T-helper 2 cell treated with Interferon-gamma antibody and Interleukin-4, amounts not matched to agents 100 ng/mL and 5 ng/mL, for 36 hours (primary cell): Measurements from ENCODE around the gene DPH5. TPM values are rescaled to one million over a fixed set of nuclear protein-coding genes. Genes with fewer than 3 reads are reported as not detected.

Experiments used
- intact Hi-C: fragments of 100-400 bp; cut with micrococcal nuclease; formaldehyde crosslinking; loops from one replicate; pipeline ENCODE4 v1.15.1; 2023
- total RNA-seq: library from RNA; stranded (reverse); gene quantifications from 2 replicates; pipeline ENCODE4 v1.2.3, GENCODE V29; 2022

DPH5 gene, protein sequence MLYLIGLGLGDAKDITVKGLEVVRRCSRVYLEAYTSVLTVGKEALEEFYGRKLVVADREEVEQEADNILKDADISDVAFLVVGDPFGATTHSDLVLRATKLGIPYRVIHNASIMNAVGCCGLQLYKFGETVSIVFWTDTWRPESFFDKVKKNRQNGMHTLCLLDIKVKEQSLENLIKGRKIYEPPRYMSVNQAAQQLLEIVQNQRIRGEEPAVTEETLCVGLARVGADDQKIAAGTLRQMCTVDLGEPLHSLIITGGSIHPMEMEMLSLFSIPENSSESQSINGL
- 34.5 and 39.7 TPM in 2 replicates for total RNA-seq

DNA sequence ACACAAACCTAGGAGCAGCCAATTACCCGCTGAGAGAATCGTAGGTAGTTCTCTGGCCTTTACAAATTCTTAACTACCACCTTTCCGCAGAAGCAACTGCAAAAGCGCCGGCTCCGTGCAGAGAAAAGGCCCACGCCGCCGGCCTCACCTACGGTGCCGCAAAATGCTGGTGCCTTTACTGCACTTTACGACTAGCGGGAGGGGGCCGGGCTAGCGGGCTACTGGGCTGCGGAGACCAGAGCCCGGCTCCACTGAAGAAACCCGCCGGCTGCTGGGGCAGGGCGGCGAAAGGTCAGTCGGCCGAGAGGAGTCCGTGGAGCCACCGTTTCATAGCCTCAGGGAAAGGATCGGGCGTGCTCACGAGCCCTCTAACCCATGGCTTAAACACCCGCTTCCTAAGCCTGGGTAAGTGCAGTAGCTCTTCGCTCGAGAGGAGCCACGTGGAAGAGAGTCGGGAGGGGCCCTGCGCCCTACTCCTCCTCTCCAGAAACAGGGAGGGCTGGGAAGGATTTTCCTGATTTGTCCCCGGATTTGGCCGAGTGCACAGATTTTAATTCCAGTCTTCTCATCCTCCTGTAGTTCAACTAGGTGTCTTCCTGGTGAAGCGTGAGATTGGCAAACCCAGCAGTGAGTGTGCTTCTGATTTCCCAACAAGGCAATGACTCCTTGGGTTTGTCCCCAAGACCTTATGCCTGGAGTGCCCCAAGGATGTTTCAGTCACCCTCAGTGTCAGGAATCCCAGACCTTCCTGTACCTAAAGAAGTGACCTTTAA is at the start of gene DPH5:
Gene DPH5, minus strand, starts transcription at position 128 of the 773 bp plus-strand sequence. CDS start 341 bp downstream, outside the sequence.
- intact Hi-C loops: loop anchor here (1.0 to 5.0 kb wide), 9 partner anchors 19 to 261 kb away; no protein-coding TSS in a partner anchor

DNA sequence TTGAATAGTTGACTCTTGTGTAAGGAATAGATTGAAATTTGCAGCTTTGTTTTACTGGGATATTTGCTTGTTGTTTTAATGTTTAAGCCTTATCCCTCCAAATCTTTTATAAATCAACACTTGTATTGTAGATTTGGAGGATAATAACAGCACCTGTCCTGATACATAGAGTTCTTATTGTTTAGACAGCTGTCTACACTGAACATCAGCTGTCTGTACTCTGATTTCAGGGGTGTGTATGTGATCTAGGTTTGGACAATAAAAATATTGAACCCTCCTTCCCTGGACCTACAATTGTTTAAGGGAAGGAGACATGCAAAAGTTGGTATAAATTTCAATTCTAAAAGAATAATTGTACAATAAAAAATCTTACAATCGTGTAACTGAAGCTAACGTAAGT is 48.3 kb upstream of the DPH5 start:
- intact Hi-C loops: no loop called here

DNA sequence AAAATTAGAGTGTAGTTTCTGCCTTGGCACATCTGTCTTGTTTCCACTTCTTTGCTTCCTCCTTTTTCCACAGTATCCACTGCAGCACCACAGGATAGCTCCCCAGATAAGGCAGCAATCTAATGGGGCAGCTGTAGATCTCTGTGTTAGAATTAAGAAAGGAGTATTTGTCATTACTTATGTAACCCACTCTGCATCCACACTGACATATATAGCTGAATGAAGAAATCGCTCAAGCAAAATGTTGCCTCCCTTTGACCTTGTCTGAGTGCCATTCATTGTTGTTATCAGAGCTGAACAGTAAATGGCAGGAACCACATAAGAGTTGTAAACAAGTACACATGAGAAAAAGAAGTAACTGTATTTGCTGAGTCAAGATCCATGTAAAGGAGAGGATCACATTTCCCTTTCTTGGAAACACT is 45.9 kb upstream of the DPH5 start:
- intact Hi-C loops: no loop called here

DNA sequence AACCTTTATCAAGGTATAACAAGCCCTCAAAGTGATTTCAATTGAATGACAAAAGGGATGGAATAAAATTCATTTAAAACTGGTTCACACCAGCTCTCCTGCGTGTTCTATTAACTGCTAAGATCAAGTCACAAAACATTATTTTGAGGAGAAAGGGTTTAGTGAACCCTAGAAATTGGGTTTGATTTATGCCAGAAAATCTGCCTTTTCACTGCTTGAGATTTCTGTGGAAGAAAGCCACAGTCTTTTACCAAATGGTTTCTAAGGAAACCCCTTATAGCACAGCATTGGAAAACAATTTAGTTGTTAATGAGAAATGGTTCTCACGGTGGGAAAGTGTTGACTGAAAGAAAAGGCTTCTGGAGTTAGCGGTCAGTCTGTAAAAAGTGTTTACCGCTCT is 43.6 kb upstream of the DPH5 start:
- intact Hi-C loops: loop anchor here (5.0 kb wide), 1 partner anchor 42 kb away; the partner anchor contains the start of gene DPH5

DNA sequence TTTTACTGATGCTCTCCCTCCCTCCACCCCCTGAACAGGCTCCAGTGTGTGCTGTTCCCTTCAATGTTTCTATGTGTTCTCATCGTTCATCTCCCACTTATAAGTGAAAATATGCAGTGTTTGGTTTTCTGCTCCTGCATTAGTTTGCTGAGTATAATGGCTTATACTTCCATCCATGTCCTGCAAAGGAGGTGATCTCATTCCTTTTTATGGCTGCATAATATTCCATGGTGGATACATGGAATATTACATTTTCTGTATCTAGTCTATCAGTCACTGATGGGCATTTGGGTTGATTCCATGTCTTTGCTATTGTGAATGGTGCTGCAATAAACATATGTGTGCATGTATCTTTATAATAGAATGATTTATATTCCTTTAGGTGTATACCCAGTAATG is 41.4 kb upstream of the DPH5 start:
- intact Hi-C loops: loop anchor here (2.0 to 5.0 kb wide), 2 partner anchors 14 to 40 kb away; partner anchors contain the start of gene DPH5

DNA sequence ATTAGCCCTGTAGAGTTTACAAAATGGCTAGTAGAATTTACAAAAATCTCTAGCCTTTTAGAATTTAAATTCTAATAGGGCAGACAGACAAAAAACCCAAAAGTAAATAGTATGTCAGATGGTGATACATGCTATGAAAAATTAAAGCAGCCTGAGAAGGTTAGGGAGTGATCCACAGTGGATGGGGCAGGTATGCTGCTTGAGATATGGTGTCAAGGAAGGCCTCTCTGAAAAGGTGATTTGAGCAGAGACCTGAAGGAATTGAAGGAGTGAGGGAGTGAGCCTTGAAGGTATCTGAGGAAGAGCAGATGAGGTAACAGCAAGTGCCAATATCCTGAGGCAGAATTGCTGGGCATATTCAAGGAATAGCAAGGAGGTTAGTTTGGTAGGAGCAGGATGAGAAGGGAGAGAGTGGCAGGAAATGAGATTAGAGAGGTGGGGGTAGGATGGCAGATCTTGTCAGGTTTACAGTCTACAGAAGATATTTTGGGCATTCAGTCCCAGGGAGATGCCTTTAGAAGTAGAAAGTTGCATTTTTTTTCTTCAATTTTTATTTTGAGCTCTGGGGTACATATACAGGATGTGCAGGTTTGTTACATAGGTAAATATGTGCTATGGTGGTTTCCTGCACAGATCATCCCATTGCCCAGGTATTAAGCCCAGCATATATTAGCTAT is 40.8 kb upstream of the DPH5 start:
- intact Hi-C loops: loop anchor here (2.0 to 5.0 kb wide), 2 partner anchors 14 to 39 kb away; partner anchors contain the start of gene DPH5

DNA sequence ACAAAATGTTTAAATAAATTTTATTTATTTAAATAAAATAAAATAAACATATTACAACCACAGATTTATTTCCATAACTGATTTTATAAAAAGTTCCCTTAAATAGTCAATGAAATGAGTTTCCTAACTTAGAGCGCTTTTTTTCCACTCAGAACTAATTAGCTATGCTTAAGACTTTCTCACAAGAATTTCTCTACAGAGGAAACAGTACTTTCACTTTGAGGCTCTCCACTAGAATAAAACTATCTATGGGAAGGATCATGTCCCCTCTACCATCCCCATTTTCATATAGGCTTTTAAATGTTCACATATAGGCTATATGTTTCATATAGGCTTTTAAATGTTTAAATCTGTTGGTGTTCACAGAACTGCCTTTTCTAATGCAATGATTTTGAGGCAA is 40.0 kb upstream of the DPH5 start:
- intact Hi-C loops: loop anchor here (5.0 kb wide), 1 partner anchor 38 kb away; the partner anchor contains the start of gene DPH5

DNA sequence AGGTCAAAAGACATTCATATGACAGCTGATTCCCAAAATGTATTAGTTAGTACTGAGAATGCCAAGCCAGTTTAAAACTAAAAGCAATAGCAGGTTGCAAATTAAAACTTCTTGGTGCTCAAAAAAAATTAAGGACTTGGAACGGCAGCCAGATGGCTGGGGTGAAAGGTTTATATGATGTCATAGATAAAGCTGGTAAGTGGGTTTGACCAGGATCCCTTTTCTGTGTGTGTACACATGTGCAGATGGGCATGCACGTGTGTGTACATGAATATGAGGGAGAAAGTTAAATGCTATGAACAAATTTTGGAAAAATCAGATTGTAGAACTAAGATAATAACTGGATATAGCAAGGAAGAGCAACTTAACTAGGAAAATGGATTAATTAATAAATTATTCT is 39.1 kb upstream of the DPH5 start:
- intact Hi-C loops: loop anchor here (5.0 kb wide), 1 partner anchor 37 kb away; the partner anchor contains the start of gene DPH5

DNA sequence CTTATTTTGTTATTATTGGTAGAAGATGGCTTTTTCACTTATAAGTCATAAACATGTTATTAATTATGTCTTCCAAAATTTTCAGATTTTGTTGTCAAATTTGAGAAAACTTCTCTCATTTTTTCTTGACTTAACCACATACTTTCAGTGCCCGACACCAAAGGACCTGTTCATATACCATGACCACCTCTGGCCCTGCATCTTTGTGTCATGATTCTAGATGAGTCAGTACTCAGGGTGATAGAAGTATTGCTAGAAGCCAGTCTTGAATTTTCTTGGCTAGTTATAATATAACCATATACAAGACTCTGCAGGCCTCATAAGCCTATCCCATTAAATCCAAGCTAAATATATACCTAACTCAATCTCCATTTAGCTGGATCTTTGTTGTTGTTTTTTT is 35.4 kb upstream of the DPH5 start:
- intact Hi-C loops: no loop called here

DNA sequence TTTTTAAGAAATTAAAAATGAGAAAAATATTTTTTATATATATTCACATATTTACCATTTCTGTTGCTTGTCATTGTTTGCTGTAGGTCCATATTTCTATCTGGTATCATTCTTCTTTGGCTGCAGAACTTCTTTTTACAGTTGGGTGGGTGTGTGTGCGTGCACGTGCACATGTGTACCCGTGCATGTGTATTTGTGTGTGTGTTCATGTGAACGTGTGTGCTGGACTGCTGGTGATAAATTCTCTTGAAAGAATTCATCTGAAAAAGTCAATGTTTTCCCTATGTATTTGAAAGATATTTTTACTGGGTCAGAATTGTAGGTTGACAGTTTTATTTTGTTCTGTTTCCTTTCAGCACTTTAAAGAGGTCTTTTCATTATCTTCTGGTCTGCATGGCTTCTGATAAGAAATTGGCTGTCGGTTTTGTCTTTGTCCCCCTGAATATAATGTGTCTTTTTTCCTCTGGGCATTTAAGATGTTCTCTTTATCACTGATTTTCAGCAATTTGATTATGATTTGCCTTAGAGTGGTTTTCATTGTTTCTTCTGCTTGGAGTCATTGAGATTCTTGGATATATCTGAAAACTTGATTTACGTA is 34.5 kb upstream of the DPH5 start:
- intact Hi-C loops: no loop called here

DNA sequence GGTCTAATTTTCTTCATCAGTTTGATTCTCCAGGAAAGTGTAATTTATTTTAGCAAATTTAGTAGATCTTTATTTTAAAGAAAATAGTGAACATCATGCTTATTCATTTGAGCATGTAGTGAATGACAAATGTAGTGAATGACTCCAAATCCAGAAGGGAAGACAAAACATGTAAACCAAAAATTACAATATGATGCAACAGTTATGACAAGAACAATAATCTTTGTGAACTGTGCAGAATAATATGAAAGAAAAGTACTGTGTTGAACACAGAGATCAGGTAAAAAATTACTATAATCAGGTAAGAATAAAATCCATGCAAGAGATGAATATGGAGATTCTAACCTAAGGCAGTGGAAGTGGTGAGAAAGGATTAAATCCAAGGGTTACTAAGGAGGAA is 30.0 kb upstream of the DPH5 start:
- intact Hi-C loops: no loop called here

DNA sequence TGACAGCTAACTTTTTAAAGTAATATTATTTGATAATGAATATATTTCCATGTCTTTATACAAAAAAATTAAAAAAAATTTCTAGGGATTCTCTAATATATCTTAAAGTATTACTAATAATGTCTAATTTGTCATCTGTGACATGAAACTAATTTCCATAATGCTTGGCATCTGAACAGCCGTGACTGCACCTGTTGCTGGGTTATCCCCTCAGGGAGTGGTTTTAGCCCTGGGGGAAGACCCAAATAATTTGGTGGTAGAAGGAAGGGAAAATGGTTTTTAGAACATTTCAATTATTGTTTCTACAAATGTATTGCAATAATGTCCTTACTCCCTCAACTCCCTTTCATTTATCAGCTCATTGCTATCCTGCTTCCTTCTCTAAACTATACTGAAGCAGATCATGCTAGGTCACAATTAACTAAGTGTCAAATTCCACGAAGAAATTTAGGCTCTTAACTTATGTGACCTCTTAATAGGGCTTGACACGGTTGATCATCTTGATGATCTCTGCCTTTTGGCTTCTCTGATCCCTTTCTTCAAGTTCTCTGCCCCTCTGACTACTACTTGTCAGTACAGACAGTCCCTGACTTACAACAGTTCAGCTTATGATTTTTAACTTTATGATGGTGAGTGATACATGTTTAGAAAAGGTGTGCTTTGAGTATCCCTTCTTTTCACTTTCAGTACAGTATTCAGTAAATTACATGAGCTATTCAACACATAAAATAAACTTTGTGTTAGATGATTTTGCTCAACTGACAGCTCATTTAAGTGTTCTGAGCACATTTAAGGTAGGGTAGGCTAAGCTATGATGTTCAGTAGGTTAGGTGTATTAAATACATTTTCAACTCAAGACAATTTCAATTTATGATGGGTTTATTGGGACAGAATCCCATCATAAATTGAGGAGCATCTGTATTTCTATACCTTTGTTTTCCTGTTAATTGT is 26.4 kb upstream of the DPH5 start:
- intact Hi-C loops: no loop called here

DNA sequence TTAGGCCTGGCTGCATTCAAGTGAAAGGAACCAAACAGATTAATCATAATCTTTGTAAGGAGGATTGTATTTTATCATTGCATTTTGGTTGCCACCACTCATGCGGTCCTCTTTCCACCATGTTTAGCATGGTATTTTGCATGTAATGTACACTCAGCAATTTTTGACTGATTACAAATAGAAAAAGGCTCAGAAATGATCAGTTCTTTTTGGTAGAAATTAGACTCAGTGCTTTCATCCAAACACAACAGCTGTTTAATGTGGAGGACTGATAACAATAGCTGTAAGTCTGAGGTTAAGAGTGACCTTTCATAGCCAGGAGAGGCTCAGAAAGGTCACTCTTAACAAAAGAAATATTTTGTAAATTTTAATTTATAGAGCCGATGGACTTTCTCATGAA is 25.3 kb upstream of the DPH5 start:
- intact Hi-C loops: no loop called here

DNA sequence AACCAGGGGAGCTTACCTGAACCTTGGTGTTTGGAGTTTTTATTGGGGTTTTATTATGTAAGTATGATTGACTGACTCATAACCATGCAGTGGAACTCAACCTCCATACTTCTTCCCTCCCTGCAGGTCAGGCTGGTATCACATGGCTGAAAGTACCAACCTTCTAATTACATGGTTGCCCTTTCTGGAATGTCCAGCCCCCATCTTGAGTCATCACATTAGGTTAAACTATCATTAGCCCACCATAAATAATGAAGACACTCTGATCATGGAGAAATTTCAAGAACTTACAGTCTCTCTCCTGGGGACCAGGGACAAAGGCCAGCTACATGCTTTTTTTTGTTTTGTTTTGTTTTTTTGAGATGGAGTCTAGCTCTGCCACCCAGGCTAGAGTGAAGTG is 19.2 kb upstream of the DPH5 start:
- intact Hi-C loops: no loop called here

DNA sequence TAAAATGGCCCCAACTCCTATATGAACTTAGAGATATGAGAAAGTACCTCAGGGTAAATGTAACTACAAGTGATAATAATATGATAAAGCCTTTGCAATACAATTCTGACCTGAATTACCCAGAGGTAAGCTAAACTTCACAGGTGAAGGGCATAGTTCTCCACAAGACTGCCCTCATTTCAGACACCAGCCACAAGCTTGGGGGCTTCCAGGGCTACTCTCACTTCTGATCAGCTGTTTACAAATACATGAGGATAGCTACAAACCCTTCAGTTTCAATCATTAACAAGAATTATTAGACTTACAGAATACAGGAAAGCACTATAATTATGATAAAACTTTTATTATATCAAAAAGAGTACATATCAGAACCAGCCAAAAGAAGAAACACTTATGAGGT is 18.7 kb upstream of the DPH5 start:
- intact Hi-C loops: no loop called here

DNA sequence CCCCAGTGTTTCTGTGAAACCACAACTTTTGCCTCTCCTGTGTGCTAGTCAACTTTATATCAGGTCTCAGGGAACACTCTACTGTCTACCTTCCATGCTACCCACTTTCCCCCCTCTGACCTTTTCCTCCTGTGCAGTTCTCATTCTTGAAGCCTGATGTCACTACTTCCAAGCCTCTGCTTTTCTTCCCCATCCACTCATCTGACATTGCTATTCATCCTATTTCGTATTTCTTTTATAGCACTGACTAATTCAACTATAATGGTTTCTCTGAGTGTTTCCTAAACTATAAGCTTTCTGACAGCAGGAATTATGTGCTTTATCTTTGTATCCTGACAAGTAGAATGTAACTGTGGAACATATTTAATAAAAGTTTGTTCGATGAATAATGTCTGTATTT is 18.2 kb upstream of the DPH5 start:
- intact Hi-C loops: no loop called here

DNA sequence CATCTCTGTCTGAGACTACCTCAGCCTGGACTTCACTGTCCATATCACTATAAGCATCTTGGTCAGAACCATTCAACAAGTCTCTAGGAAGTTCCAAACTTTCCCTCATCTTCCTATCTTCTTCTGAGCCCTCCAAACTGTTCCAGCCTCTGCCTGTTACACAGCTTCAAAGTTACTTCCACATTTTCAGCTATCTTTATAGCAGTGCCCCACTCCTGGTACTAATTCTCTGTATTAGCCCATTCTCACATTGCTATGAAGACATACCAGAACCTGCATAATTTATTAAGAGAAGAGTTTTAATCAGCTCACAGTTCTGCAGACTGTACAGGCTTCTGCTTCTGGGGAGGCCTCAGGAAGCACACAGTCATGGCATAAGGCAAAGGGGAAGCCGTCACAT is 15.7 kb upstream of the DPH5 start:
- intact Hi-C loops: no loop called here

DNA sequence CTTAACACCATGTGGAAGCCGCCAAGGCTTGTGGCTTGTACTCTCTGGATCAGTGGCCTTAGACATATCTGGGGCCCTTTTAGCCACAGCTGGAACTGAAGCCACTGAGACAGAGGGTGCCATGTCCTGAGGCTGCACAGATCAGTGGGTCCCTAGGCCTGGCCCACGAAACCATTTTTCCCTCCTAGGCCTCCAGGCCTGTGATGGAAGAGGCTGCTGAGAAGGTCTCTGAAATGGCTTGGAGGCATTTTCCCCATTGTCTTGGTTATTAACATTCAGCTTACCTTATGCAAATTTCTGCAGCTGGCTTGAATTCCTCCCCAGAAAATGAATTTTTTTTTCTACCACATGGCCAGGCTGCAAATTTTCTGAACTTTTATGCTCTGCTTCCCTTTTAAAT is 15.1 kb upstream of the DPH5 start:
- intact Hi-C loops: no loop called here

DNA sequence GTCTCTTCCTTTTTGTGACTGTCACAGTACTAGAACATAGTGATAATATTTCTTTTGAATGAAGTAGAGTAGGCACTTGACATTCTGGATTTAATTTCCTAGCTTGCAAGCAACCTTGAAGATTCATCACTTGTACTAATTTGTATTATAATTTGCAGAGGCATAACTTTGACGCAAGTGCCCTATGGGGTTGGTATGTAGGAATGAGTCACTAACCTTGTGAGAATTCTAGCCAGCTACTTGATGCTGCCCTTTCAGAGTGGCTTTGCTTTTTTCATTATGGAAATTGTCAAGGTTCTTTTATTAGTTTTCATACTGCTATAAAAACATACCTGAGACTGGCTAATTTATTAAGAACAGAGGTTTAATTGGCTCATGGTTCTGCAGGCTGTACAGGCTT is 13.7 kb upstream of the DPH5 start:
- intact Hi-C loops: no loop called here

DNA sequence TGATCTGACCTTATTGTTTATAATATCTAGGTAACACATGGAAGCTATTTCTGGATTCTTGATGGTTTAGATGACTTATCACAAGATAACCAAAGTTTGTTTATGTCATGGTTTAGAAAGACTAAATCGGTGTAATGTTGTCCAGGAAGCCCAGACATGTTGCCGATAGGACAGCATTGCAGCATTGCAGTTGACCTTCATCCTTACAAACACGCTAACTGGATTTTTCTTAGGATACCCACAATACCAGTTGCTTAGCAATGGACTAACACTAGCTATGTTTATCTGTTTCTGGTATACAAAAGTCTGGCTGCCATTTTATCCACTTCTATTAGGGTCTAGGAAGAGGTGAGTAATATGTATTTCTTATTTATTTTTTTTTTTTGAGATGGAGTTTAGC is 11.7 kb upstream of the DPH5 start:
- intact Hi-C loops: no loop called here
